Measurements from ENCODE around the gene USP32. TPM values are rescaled to one million over a fixed set of nuclear protein-coding genes. Genes with fewer than 3 reads are reported as not detected.

USP32 gene
- total and polyA plus RNA-seq, 12 donors, result 22.0 to 99.3 (median 54.4) TPM

DNA sequence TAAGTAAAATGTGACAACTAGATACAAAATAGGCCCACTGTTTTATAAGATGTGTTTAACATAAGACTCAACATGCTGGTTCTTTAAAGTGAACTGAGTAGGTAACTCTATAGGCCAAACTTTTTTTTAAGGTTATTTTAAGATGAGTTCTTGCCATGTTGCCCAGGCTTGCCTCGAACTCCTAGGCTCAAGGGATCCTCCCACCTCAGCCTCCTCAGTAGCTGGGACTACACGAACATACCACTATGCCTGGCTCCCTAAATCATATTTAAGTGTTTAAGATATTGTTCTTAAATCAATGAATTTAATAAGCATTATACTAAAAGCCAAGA is 69.9 kb downstream of the USP32 start:
- no peaks in the 10 kb centered on the region for H3K27me3 ChIP-seq
- 85 to 96% (median 89%) methylated on average over 2 of the region's 2 CpGs for WGBS, 4 donors
- TF ChIP-seq, protein P1, sequence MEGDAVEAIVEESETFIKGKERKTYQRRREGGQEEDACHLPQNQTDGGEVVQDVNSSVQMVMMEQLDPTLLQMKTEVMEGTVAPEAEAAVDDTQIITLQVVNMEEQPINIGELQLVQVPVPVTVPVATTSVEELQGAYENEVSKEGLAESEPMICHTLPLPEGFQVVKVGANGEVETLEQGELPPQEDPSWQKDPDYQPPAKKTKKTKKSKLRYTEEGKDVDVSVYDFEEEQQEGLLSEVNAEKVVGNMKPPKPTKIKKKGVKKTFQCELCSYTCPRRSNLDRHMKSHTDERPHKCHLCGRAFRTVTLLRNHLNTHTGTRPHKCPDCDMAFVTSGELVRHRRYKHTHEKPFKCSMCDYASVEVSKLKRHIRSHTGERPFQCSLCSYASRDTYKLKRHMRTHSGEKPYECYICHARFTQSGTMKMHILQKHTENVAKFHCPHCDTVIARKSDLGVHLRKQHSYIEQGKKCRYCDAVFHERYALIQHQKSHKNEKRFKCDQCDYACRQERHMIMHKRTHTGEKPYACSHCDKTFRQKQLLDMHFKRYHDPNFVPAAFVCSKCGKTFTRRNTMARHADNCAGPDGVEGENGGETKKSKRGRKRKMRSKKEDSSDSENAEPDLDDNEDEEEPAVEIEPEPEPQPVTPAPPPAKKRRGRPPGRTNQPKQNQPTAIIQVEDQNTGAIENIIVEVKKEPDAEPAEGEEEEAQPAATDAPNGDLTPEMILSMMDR (IDR thresholded peaks at IDR 0.05), result no peak
- TF ChIP-seq POLR2A (IDR thresholded peaks at IDR 0.05), result no peak

DNA sequence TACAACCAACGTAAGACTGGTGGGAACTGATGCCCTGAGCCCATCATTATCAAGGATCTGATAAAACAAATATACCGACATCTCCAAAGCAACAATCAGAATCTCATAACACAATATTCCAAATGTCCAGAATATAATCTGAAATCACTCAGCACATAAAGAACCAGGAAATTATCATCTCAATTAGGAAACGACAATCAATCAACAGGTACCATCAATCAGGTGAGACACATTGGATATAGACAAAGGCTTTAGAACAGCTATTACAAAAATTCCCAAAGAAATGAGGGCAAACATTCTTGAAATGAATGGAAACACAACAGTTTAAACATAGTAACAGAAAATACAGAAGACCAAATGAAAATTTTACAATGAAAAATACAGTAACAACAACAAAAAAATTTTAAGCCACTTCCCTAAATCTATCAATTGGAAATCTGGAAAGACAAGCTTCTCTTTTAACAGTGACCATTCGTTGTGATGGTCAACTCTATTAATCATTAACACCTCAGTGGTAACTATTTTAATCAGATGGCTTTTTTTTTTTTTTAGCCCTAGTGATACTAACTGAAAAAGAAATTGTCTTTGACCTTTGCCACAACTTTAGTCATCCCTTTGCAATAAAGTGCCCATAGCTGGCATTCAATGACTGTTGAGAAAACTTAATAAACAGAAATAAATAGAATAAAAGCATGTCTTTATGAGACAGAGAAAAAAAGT is 70.4 kb downstream of the USP32 start:
- 78 to 83% (median 80%) methylated on average over 4 of the region's 4 CpGs for WGBS, 4 donors

More for the DNA sequence above, 69.9 kb downstream of the USP32 start:
- no peak overlapping the region for H3K4me3 ChIP-seq
- H3K4me1 ChIP-seq (replicated peaks in 1 of 2), result peaks cover 0 to 17% of the 10 kb centered on the region in 2 donors
- H3K27ac ChIP-seq, result no peak overlapping the region
- no peak for DNase-seq
- no peaks in the 10 kb centered on the region for H3K9me3 ChIP-seq (replicated peaks in 1 of 3)
- H3K36me3 ChIP-seq (replicated peaks in 1 of 2), result no peaks in the 10 kb centered on the region
- intact Hi-C loops (cut with DNase I), result no loop called here

DNA sequence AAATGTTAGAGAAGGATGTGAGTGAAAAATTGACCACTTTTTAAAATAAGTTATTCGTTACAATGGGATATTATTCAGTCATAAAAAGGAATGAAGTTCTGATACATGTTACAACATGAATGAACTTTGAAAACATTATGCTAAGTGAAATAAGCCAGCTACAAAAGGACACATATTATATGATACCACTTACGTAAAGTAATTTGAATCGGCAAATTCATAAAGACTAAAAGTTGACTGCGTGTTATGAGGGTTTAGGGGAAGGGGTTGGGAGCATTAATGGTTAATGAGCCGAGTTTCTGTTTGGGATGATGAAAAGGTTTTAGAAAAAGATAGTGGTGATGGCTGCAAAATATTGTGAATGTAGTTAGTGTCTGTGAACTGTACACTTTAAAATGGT is 73.1 kb downstream of the USP32 start:
- Histone ChIP-seq H3K4me3 (no peak overlapping the region), H3K27ac (no peak overlapping the region), H3K36me3 (replicated peaks in 1 of 2) (no peaks in the 10 kb centered on the region), H3K4me1 (replicated peaks in 1 of 2) (peaks cover 0 to 17% of the 10 kb centered on the region in 2 donors), H3K9me3 (replicated peaks in 1 of 3) (no peaks in the 10 kb centered on the region), H3K27me3 (no peaks in the 10 kb centered on the region)
- no peak for DNase-seq
- intact Hi-C loops (cut with DNase I), result no loop called here
- TF ChIP-seq POLR2A (IDR thresholded peaks at IDR 0.05), result no peak
- TF ChIP-seq, protein P1 (IDR thresholded peaks at IDR 0.05), result no peak
- WGBS, 4 donors, result 94 to 99% (median 97%) methylated on average over 5 of the region's 5 CpGs

More for the DNA sequence above, 70.4 kb downstream of the USP32 start:
- TF ChIP-seq, protein P1 (IDR thresholded peaks at IDR 0.05), result no peak
- no peak for TF ChIP-seq POLR2A (IDR thresholded peaks at IDR 0.05)
- Histone ChIP-seq H3K4me1 (replicated peaks in 1 of 2) (peaks cover 0 to 17% of the 10 kb centered on the region in 2 donors), H3K27me3 (no peaks in the 10 kb centered on the region), H3K27ac (no peak overlapping the region), H3K9me3 (replicated peaks in 1 of 3) (no peaks in the 10 kb centered on the region), H3K4me3 (no peak overlapping the region), H3K36me3 (replicated peaks in 1 of 2) (no peaks in the 10 kb centered on the region)
- intact Hi-C loops (cut with DNase I), result no loop called here
- DNase-seq, result no peak

DNA sequence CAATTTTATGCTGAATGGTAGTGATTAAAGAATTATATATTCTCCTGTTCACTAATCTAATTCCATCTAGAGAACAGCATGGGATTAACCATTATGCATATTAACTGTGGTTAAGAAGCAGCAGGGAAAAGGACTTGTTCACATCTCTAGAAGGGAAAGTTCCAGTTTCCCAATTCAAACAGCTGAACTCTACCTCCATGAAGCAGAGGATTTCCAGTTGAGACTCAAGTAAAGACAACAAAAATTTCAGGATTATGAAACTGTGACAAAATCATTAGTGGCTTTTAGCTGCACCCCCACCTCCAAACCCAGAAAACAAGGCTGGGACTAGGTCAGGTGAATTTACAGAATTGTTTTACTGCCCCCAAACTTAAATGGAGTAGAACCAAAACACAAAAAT is 73.6 kb downstream of the USP32 start:
- H3K27me3 ChIP-seq, result no peaks in the 10 kb centered on the region
- H3K9me3 ChIP-seq (replicated peaks in 1 of 3), result no peaks in the 10 kb centered on the region
- DNase-seq, result no peak
- TF ChIP-seq POLR2A (IDR thresholded peaks at IDR 0.05), result no peak
- TF ChIP-seq, protein P1 (IDR thresholded peaks at IDR 0.05), result no peak
- peaks cover 0 to 19% of the 10 kb centered on the region in 2 donors for H3K4me1 ChIP-seq (replicated peaks in 1 of 2)
- no peak overlapping the region for H3K27ac ChIP-seq
- no peak overlapping the region for H3K4me3 ChIP-seq
- intact Hi-C loops (cut with DNase I), result no loop called here
- no peaks in the 10 kb centered on the region for H3K36me3 ChIP-seq (replicated peaks in 1 of 2)
